Myocyte (in vitro differentiated cells): ENCODE results near the gene MMS22L. TPM values are rescaled to one million over a fixed set of nuclear protein-coding genes. Genes with fewer than 3 reads are reported as not detected.
A peak's percentile ranks its signal among the peaks of the same experiment; 100 is the strongest.
"Not testable (repeated sequence)": the region's sequence is repeated elsewhere in the genome, so short reads cannot be mapped to it uniquely, and the experiment has no call there.

ENCODE experiments used
- DNase-seq: peaks from one replicate; pipeline ENCODE4 v3.0.0-alpha.2; 2012; ENCODE audit warnings: low read depth
- total RNA-seq: library from RNA; depleted of rRNA; stranded (reverse); fragments of >200 nt; gene quantifications from 2 replicates; pipeline ENCODE4 v1.2.3, GENCODE V29; 2014

The MMS22L gene
- total RNA-seq, 1 donor from 2014 or later, result 3.8 TPM

GRCh38 chr6:97231911-97232310, 51.1 kb downstream of the MMS22L start:
- DNase-seq, result no peak

- DNase-seq, result no peak
Measured at GRCh38 chr6:97222903-97223302, 60.1 kb downstream of the MMS22L start.

- DNase-seq, result no peak
Measured at GRCh38 chr6:97218912-97219311, 64.1 kb downstream of the MMS22L start.

GRCh38 chr6:97215157-97215769, 67.8 kb downstream of the MMS22L start:
- DNase-seq, result peak; percentile 61

GRCh38 chr6:97214671-97215070, 68.3 kb downstream of the MMS22L start:
- no peak for DNase-seq

GRCh38 chr6:97207383-97207782, 75.6 kb downstream of the MMS22L start:
- DNase-seq, result no peak

GRCh38 chr6:97205966-97206365, 77.0 kb downstream of the MMS22L start:
- DNase-seq, result no peak

- DNase-seq, result peak; percentile 64
Measured at GRCh38 chr6:97203343-97203742, 79.7 kb downstream of the MMS22L start.

GRCh38 chr6:97198046-97198565, 84.9 kb downstream of the MMS22L start:
- no peak for DNase-seq

GRCh38 chr6:97195117-97195516, 87.9 kb downstream of the MMS22L start:
- DNase-seq, result peak; percentile 57

GRCh38 chr6:97189767-97190166, 93.2 kb downstream of the MMS22L start:
- no peak for DNase-seq

GRCh38 chr6:97187951-97188350, 95.1 kb downstream of the MMS22L start:
- DNase-seq, result no peak

GRCh38 chr6:97186416-97186999, 96.5 kb downstream of the MMS22L start:
- DNase-seq, result peak; percentile 79

GRCh38 chr6:97177905-97178304, 105.1 kb downstream of the MMS22L start:
- no peak for DNase-seq

GRCh38 chr6:97176468-97176867, 106.5 kb downstream of the MMS22L start:
- DNase-seq, result no peak

- no peak for DNase-seq
Measured at GRCh38 chr6:97175806-97176205, 107.2 kb downstream of the MMS22L start.

GRCh38 chr6:97174471-97174870, 108.5 kb downstream of the MMS22L start:
- DNase-seq, result no peak

GRCh38 chr6:97160280-97160679, 122.7 kb downstream of the MMS22L start:
- DNase-seq, result no peak

GRCh38 chr6:97155447-97155846, 127.6 kb downstream of the MMS22L start:
- not testable (repeated sequence) for DNase-seq

GRCh38 chr6:97154015-97154414, 129.0 kb downstream of the MMS22L start:
- no peak for DNase-seq

GRCh38 chr6:97151601-97152000, 131.4 kb downstream of the MMS22L start:
- DNase-seq, result no peak

GRCh38 chr6:97150932-97151331, 132.1 kb downstream of the MMS22L start:
- no peak for DNase-seq

GRCh38 chr6:97147421-97147820, 135.6 kb downstream of the MMS22L start:
- DNase-seq, result no peak
